SIG-M5 treated with dmso at 0.1 percent for 504 hours (cell line): ENCODE results near the gene CAPNS2.
"Not testable (repeated sequence)": the region's sequence is repeated elsewhere in the genome, so short reads cannot be mapped to it uniquely, and the experiment has no call there.

Source experiments
- DNase-seq: peaks from one replicate; lab custom pipeline; 2025; ENCODE audit not compliant: unreplicated experiment; lab: John Stamatoyannopoulos, UW

CAPNS2 gene

DNA sequence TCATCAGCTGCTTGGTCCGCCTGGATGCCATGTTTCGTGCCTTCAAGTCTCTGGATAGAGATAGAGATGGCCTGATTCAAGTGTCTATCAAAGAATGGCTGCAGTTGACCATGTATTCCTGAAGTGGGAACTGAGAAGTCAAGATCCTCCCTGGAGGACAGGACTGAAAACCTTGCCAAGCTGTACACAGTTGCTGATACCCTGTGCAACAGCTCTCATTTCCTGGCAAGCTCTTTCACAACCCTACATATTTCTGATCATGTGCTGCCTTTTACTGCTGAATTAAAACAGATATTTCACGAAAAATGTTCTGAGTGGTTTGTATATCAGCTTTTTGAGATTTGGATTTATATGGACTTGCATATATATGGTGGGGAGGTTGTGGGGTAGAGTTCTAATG, 898 bp downstream of the CAPNS2 start:
- peak; percentile 51 for DNase-seq

DNA sequence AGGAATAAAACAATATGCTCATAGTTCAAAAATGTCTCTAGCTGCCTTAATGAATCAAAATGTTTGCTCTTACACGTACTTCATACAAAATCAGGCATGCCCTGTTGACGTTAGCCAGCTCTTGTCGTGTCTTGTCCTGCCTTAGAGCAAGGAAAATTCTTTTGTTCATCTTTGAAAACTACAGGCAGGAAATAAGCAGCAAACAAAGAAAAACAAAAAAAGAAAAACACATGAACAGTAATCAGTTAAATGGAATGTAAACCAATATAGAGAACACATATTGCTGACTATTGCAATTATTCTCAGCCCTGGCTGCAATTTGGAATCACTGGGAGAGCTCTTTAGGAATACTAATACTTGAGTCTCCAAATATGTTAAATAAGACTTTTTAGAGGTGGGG, 1.7 kb downstream of the CAPNS2 start:
- no peak for DNase-seq

DNA sequence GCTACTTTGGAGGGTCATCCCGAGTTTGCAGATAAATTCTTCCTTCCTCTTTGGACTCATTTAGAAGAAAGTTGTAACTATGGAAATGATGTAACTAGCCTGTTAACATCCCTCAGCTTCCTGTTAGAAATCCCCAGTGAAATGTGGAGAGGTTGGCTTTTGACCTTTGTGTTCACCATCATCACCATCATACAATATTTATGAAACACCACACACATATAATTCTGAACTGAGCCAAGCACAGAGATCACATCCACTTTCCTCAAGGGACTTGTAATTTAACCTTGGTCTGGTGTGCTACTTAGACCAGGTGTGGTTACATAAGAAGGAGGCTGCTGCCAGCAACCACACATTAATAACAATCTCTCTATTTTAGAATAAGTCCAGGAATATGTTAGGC, 2.5 kb downstream of the CAPNS2 start:
- DNase-seq, result peak; percentile 49

DNA sequence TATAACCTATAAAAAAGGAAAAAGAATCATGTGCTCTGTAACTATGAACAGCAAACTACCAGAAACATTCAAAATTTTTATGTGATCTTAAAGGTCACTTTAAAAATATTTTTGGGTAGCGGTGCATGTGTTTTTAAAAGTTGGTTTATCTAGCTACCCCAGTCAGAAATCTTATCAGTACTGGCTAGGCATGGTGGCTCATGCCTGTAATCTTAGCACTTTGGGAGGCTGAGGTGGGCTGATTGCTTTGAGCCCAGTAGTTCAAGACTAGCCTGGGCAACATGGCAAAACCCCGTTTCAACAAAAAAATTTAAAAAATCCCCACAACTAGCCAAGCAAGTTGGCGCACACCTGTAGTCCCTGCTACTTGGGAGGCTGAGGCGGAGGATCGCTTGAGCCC, 3.7 kb downstream of the CAPNS2 start:
- no peak for DNase-seq

DNA sequence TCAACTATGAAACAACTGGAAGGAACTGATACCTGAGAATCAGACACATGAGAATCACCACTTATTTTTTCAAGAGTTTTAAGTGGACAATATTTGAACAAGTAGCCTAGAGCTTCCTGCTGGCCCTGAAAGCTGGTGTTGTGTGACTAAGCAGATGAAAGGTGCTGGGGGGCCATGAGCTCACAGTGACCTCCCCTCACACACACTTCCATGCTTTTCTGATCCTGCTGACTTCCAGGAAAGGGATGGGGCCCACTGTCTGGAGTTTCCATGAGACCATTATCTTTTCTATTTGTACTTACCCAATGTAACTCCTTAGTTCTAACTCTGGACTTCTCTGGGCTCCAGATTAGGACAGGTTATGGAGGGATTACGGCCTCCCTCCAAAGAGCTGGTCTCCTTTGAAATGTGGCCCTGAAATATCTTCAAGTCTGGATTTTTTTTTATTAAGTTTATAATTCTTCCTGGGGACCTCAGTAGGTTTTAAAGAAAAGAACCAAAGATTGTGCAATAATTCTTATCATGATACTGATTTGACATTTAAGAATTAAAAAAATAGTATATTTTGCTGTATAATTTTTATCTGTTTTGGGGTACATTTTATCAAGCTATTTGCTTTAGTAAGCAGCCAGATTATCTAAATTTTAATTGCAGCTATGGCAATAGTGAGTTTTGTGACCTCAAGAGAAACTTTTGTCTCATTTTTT, 4.9 kb downstream of the CAPNS2 start:
- no peak for DNase-seq

DNA sequence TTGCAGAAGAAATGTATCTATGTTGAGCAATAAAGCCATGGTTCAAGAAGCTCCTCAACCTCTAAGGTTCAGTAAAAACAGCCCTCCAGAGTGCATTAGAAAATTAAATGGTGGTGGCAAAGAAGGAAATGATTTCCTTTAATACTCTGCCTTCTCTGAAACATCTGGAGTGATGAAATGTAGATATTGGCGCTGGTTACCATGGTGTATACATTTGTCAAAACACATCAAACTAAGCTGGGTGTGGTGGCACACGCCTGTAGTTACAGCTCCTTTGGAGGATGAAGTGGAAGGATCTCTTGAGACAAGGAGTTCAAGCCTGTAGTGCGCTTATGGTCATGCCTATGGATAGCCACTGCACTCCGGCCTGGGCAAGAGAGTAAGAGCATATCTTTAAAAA, 6.0 kb downstream of the CAPNS2 start:
- peak; percentile 4 for DNase-seq

DNA sequence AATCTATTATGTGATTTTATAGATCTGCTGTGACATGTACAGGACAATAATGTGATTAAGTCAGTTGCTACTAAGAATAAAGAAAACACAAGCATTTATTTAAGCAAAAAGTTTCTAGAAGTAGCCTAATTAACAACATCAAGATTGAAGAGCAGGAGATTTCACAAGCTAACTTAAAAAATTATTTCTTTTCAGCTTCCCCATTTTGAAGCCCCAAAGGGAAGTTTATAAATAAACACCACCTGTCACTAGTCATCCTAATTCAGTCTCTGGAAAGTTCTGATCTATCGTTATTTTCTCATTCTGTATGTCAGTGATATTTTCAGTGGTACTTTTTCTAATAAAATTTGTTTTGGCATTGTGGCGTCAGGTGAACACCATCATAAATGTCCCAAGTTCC, 8.3 kb downstream of the CAPNS2 start:
- peak; percentile 36 for DNase-seq

DNA sequence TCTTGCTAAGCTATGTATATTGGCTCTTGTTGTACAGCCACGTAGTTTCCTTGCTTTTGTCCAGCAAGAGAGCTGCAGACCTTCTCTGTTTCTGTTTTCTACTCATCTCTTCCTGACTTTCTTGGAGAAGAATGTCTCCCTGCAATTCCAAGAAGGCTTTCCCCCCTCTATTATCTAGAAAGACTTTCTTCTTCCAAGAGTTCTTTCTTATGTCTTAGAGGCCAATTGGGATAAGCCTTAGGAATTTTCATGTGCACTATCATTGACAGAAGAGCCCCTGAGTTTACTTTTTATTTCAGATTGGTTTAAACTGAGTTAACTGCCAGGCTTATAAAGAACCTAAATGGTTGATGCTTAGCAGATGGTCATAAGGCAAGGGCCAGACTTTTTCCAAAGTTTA, 9.0 kb downstream of the CAPNS2 start:
- no peak for DNase-seq

DNA sequence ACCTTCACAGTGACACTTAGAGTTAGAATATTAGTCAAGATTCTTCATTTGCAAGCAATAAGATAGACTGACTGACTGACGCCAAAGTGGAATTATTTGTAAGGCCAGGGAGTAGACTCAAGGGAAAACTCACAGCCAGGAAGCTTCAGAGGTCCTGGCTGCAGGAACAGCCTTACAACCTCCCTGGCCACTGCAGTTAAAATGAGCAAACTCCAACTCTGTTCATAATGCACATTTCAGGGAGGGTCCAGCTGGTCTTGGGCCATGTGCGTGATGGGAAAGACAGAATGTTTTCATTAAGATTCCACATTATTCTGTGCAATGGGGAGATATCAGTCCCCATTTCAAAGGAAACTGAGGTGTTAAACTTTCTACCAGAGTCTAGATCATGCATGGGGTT, 9.9 kb downstream of the CAPNS2 start:
- no peak for DNase-seq

DNA sequence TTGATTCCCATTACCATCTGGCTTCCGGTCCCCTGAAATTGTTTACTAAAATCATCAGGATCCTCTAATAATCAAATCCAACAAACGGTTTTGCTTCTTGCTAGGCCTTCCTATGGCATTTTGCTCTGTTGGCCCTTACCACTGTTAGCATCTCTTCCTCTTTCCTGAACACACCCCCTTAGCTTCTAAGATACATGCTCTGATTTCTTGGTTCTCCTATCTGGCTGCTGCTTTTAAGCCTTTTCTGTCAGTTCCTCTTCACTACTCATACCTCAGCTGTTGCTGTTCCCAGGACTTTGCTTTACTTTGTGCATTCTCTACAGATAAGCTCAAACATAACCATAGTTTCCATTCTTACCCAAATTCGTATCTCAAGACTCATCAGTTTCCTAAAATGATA, 11.4 kb downstream of the CAPNS2 start:
- DNase-seq, result peak; percentile 24

DNA sequence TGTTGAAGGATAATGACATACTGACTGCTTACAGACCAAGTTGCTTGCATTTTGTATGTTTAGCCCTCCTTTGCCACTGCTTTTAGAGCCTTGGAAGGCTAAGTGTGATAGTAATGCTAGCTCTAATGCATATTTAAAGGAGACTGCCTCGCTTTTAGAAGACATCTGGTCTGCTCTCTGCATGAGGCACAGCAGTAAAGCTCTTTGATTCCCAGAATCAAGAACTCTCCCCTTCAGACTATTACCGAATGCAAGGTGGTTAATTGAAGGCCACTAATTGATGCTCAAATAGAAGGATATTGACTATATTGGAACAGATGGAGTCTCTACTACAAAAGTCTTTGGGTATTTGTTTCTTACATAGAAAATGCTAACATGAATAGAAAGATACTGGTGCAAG, 19.1 kb downstream of the CAPNS2 start:
- DNase-seq, result no peak

DNA sequence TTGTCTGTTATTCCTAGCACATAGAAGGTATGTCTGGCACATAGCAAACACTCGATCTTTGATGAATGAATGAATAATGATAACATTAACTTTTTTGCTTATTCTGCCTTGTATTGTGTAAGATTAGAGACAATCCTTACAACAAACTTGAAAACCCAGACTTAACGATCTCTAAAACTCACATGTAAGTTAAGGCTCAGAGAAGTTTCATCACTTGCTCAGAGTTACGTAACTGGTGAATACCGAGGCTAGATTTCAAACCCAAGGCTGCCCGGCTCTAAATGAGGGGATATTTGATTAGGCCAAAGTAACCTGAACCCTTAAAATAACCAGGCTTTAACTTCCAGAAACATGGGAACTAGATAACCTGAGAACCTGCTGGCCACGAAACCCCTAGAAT, 22.3 kb downstream of the CAPNS2 start:
- peak; percentile 17 for DNase-seq

DNA sequence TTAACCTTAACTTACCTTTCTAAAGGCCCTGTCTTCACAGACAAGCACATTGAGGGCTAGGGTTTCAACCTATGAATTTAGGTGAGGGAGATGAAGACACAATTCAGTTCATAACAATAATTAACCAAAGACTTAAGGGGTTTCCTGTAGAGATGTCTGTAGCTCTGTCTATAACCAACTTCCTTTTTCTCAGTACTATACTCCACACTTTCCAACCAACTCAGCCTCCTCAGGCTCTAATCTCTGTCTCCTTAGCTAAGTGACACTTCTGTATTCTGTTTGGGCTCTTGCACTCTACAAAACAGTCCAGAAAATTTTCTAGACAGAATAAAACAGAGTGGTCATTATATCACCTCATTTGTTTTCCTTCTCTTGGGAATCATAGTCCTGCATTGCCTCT, 25.8 kb downstream of the CAPNS2 start:
- DNase-seq, result peak; percentile 9

DNA sequence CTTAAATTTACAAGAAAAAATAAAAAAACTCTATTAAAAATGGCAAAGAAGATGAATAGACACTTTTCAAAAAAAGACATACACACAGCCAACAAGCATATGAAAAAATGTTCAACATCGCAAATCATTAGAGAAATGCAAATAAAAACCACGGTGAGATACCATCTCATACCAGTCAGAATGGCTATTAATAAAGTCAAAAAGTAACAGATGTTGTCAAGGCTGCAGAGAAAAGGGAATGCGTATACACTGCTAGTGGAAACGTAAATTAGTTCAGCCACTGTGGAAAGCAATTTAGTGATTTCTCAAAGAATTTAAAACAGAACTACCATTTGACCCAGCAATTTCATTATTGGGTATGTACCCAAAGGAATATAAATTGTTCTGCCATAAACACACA, 31.4 kb downstream of the CAPNS2 start:
- no peak for DNase-seq

DNA sequence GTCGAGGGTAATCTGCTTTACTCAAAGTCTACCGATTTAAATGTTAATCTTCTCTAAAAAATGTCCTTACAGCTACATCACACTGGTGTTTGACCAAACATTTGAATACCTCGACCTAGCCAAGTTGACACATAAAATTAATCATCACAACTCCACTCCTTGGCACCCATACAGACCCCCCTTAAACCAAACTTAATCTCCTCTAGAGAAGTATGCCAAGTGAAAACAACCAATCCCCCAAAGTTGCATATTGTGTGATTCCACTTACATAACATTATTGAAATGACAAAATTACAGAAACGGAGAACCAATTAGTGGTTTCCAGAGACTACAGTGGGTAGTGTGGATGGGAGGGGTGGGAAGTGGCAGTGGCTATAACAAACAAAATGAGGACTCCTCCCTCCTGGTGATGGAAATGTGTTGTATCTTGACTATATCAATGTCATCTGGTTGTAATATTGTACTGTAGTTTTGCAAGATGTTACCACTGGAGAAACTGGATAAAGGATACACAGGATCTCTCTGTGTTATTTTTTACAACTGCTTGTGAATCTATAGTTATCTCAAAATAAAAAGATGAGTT, 39.4 kb downstream of the CAPNS2 start:
- DNase-seq, result no peak

DNA sequence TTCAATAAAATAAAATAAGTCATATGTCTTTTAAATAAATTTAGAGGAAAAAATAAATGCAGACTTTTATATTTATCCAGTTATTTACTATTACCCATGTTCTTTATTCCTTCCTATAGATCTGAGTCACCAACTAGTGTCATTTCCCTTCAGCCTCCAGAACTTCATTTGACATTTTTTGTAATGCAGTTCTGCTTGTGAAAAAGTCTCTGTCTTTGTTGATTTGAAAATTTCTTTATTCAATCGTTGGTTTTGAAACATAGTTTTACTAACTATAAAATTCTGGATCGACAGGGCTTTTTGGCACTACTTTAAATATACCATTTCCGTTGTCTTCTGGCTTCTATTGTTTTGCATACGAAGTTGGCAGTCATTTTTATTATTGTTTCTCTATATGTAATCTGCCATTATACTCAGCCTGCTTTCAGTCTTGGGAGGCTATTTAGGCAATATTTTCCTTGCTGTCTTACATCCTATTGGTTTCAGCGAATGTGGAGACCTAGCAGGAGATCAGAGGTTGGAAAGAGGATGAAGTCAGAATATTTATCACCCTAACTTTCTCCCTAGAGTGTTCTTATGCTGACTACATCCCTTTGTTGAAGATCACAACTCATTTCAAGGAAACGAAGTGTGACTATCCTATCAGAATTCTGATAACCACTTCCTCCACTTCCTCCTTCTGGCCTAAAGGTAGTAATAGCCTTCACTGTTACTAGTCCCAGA, 47.3 kb downstream of the CAPNS2 start:
- no peak for DNase-seq

DNA sequence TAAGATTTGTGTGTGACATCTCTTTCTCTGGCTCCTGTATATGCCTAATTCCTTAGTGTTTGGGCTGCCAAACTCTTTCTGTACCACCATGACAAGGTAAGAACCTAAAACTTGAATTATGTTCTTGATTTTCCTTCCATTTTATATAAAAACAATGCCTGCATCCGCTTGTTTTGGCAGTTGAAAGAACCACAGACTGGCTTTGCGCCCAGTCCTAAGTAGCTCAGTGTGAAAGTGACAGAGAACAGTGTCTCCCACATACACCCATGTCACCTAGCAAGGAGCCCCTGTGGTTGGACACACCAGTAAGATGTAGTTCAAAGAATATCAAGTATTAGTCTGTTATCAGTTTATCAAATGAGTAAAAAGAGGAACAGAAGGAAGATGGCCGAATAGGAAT, 48.6 kb downstream of the CAPNS2 start:
- no peak for DNase-seq

DNA sequence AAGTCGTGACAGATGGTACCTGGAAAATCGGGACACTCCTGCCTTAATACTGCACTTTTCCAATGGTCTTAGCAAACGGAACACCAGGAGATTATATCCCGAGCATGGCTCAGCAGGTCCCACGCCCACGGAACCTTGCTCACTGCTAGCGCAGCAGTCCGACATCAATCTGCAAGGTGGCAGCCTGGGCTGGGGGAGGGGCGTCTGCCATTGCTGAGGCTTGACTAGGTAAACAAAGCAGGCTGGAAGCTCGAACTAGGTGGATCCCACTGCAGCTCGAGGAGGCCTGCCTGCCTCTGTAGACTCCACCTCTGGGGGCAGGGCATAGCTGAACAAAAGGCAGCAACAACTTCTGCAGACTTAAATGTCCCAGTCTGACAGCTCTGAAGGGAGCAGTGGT, 49.2 kb downstream of the CAPNS2 start:
- DNase-seq, result not testable (repeated sequence)
